Esophagus squamous epithelium (tissue), 4 donors: ENCODE data around the gene OR10R2.

Source experiments
- CTCF ChIP-seq, 6 experiments: fragments of 450-650 bp in 4 of 6; fragments of 200-600 bp in 2 of 6; sonication (generic) in 2 of 6; IDR thresholded peaks; one replicate each; pipeline ENCODE4 v1.5.1; 2016 to 2019; ENCODE audit warnings: antibody characterized with exemption in 6 of 6, mild to moderate bottlenecking in 4 of 6, moderate library complexity in 4 of 6
- POLR2A ChIP-seq, 4 donors: fragments of 450-650 bp; IDR thresholded peaks; one replicate each; pipeline ENCODE4 v1.6.1; 2017; ENCODE audit warnings: antibody characterized with exemption in 4 of 4, mild to moderate bottlenecking in 4 of 4, moderate library complexity in 3 of 4

GRCh38 chr1:158496374-158496773 lies 24.4 kb downstream of the OR10R2 start:
- no peak for TF ChIP-seq CTCF (IDR thresholded peaks at IDR 0.05)
- TF ChIP-seq POLR2A (IDR thresholded peaks at IDR 0.05), result no peak
